ENCODE measurements around the gene ROR2. TPM values are rescaled to one million over a fixed set of nuclear protein-coding genes. Genes with fewer than 3 reads are reported as not detected.

Gene ROR2
- total and polyA plus RNA-seq, 2 of the 13 experiments (the other 11 are each of a cell fraction or from before 2014, with no cell fraction given) = not detected

GRCh38 chr9:91899219-91899563 is 50.8 kb downstream of the ROR2 start (continued):
- TF ChIP-seq POGK (CRISPR knock-in tag; conservative IDR thresholded peaks at IDR 0.05) (0 out of 2 replicates have a peak, but pooled peaks have one; percentile 8), HIC2 (CRISPR knock-in tag; IDR thresholded peaks at IDR 0.05; ENCODE audit: low read depth) (no peak), SYNCRIP (IDR thresholded peaks at IDR 0.05; ENCODE audit: insufficient read depth, low read depth, low read length) (no peak), WIZ (CRISPR knock-in tag; IDR thresholded peaks at IDR 0.05) (no peak), USF2 (IDR thresholded peaks at IDR 0.05; ENCODE audit: low read depth, low read length) (no peak), USF2 (CRISPR knock-in tag; IDR thresholded peaks at IDR 0.05; ENCODE audit: borderline replicate concordance) (no peak), ZMYM2 (CRISPR knock-in tag; IDR thresholded peaks at IDR 0.05) (no peak), PBX2 (CRISPR knock-in tag; IDR thresholded peaks at IDR 0.05) (no peak), ZNF256 (CRISPR knock-in tag; conservative IDR thresholded peaks at IDR 0.05) (no peak), SOX6 (IDR thresholded peaks at IDR 0.05) (no peak), SOX6 (CRISPR knock-in tag; IDR thresholded peaks at IDR 0.05) (0 out of 2 replicates have a peak, but pooled peaks have one; percentile 5), KDM6A (CRISPR knock-in tag; IDR thresholded peaks at IDR 0.05; ENCODE audit: low read depth) (0 out of 2 replicates have a peak, but pooled peaks have one; percentile 11), GABPB1 (CRISPR knock-in tag; IDR thresholded peaks at IDR 0.05) (no peak), ZFP91 (CRISPR knock-in tag; IDR thresholded peaks at IDR 0.05; ENCODE audit: borderline replicate concordance) (no peak), POLR2G (IDR thresholded peaks at IDR 0.05; ENCODE audit: low read depth, low read length) (no peak), RARA (CRISPR knock-in tag; IDR thresholded peaks at IDR 0.05) (0 out of 2 replicates have a peak, but pooled peaks have one; percentile 1), ARHGAP35 (CRISPR knock-in tag; IDR thresholded peaks at IDR 0.05; ENCODE audit: borderline replicate concordance) (no peak), CBX2 (IDR thresholded peaks at IDR 0.05; ENCODE audit: low read depth, low read length) (no peak), CBX2 (CRISPR knock-in tag; IDR thresholded peaks at IDR 0.05; ENCODE audit: low read depth) (no peak), ZNF326 (CRISPR knock-in tag; IDR thresholded peaks at IDR 0.05; ENCODE audit: borderline replicate concordance) (no peak), SMAD3 (CRISPR knock-in tag; IDR thresholded peaks at IDR 0.05) (no peak), TEF (CRISPR knock-in tag; IDR thresholded peaks at IDR 0.05) (no peak), ZNF468 (CRISPR knock-in tag; IDR thresholded peaks at IDR 0.05) (no peak)
